HepG2 (cell line): ENCODE results near the gene PHRF1. TPM values are rescaled to one million over a fixed set of nuclear protein-coding genes. Genes with fewer than 3 reads are reported as not detected.

ENCODE experiments used
- ARID5B ChIP-seq: IDR thresholded peaks from 2 replicates; pipeline ENCODE4 v1.4.0; 2020; ENCODE audit warnings: mild to moderate bottlenecking, missing genetic modification reagents
- HBP1 ChIP-seq: IDR thresholded peaks from 2 replicates; pipeline ENCODE4 v1.6.1; 2016; ENCODE audit warnings: low read depth, control low read depth
- HNF4G ChIP-seq, 2 experiments: sonication (generic) in 1 of 2; formaldehyde crosslinking in 1 of 2; IDR thresholded peaks; 2 replicates each; pipeline versions ENCODE4 v1.4.0 to v1.6.1; 2011 to 2020; ENCODE audit warnings: borderline replicate concordance in 2 of 2, low read depth in 2 of 2, mild to moderate bottlenecking in 2 of 2, low read length in 1 of 2, missing genetic modification reagents in 1 of 2, moderate library complexity in 1 of 2
- MEIS1 ChIP-seq: sonication (generic); formaldehyde crosslinking; IDR thresholded peaks from 2 replicates; pipeline ENCODE4 v1.9.0; 2021; ENCODE audit warnings: mild to moderate bottlenecking, missing genetic modification reagents, moderate library complexity, borderline replicate concordance
- NFYB ChIP-seq: sonication (generic); formaldehyde crosslinking; IDR thresholded peaks from 2 replicates; pipeline ENCODE4 v1.4.0; 2020; ENCODE audit warnings: missing genetic modification reagents
- PCBP1 ChIP-seq: fragments of 200-400 bp; formaldehyde crosslinking; IDR thresholded peaks from 2 replicates; pipeline ENCODE4 v1.6.1; 2017; ENCODE audit warnings: mild to moderate bottlenecking, low read depth, low read length, borderline replicate concordance
- RCOR2 ChIP-seq: IDR thresholded peaks from 2 replicates; pipeline ENCODE4 v1.6.1; 2016; ENCODE audit warnings: missing biosample characterization, missing genetic modification reagents
- SIN3A ChIP-seq: IDR thresholded peaks from 2 replicates; pipeline ENCODE4 v1.6.1; 2011; ENCODE audit warnings: low read depth, mild to moderate bottlenecking, control low read depth, low read length, borderline replicate concordance
- SNAPC2 ChIP-seq: sonication (generic); formaldehyde crosslinking; IDR thresholded peaks from 2 replicates; pipeline ENCODE4 v1.8.1; 2022; ENCODE audit warnings: mild to moderate bottlenecking, missing genetic modification reagents
- SP5 ChIP-seq: IDR thresholded peaks from 2 replicates; pipeline ENCODE4 v1.6.1; 2016; ENCODE audit warnings: low read depth, borderline replicate concordance
- STAT6 ChIP-seq: sonication (generic); formaldehyde crosslinking; IDR thresholded peaks from 2 replicates; pipeline ENCODE4 v1.4.0; 2020; ENCODE audit warnings: missing genetic modification reagents, mild to moderate bottlenecking, borderline replicate concordance
- ZBTB4 ChIP-seq: sonication (generic); formaldehyde crosslinking; IDR thresholded peaks from 2 replicates; pipeline ENCODE4 v1.4.0; 2020; ENCODE audit warnings: missing genetic modification reagents, mild to moderate bottlenecking, borderline replicate concordance
- ZNF121 ChIP-seq: sonication (generic); formaldehyde crosslinking; IDR thresholded peaks from 2 replicates; pipeline ENCODE4 v1.5.0; 2020; ENCODE audit warnings: mild to moderate bottlenecking, missing genetic modification reagents
- ZNF460 ChIP-seq: sonication (generic); formaldehyde crosslinking; IDR thresholded peaks from 2 replicates; pipeline ENCODE4 v1.5.1; 2020; ENCODE audit warnings: missing genetic modification reagents, mild to moderate bottlenecking, borderline replicate concordance
- ZNF510 ChIP-seq: sonication (generic); formaldehyde crosslinking; IDR thresholded peaks from 2 replicates; pipeline ENCODE4 v1.4.0; 2020; ENCODE audit warnings: low read depth, mild to moderate bottlenecking, missing genetic modification reagents
- ZNF607 ChIP-seq: sonication (generic); formaldehyde crosslinking; IDR thresholded peaks from 2 replicates; pipeline ENCODE4 v1.5.1; 2020; ENCODE audit warnings: missing genetic modification reagents, mild to moderate bottlenecking, borderline replicate concordance
- polyA plus RNA-seq, 8 experiments: library from polyadenylated mRNA; depleted of rRNA in 3 of 8; stranded (reverse) in 7 of 8; unstranded in 1 of 8; fragments of >200 nt; fragmentation: Illumina TruSeq in 4 of 8; extraction: Trizol in 4 of 8; gene quantifications; 2 replicates each; pipeline versions ENCODE4 v1.2.1 to v1.2.3, GENCODE V29; 2011 to 2016; ENCODE audit warnings: low read depth in 4 of 8, missing spikeins in 1 of 8, mixed read lengths in 1 of 8; ENCODE audit not compliant: insufficient read depth in 1 of 8
- total RNA-seq, 5 experiments: library from RNA; depleted of rRNA; stranded (reverse); fragments of >200 nt; fragmentation: Illumina TruSeq; extraction: Trizol; gene quantifications; 2 replicates each; pipeline ENCODE4 v1.2.3, GENCODE V29; 2016; ENCODE audit warnings: low read depth in 1 of 5

Gene PHRF1
- total and polyA plus RNA-seq, 2 of the 13 experiments (the other 11 are each of a cell fraction or from before 2014, with no cell fraction given), result 8.2 to 16.7 TPM

- TF ChIP-seq ZNF460 (CRISPR knock-in tag), result peak; percentile 30; the same call in 1 of the 2 replicates
- 0 out of 2 replicates have a peak, but pooled peaks have one; percentile 41 for TF ChIP-seq HBP1 (CRISPR knock-in tag)
- peak; percentile 83 for TF ChIP-seq SP5 (CRISPR knock-in tag)
- peak; percentile 100 for TF ChIP-seq ZNF121 (CRISPR knock-in tag)
- peak; percentile 55; the same call in 1 of the 2 replicates for TF ChIP-seq ZBTB4 (CRISPR knock-in tag)
- 0 out of 2 replicates have a peak, but pooled peaks have one; percentile 25 for TF ChIP-seq ZNF510 (CRISPR knock-in tag)
- TF ChIP-seq RCOR2 (CRISPR knock-in tag), result 0 out of 2 replicates have a peak, but pooled peaks have one; percentile 32
- TF ChIP-seq SNAPC2 (CRISPR knock-in tag), result 0 out of 2 replicates have a peak, but pooled peaks have one; percentile 27
- TF ChIP-seq STAT6 (CRISPR knock-in tag), result peak; percentile 62; the same call in 1 of the 2 replicates
- 0 out of 2 replicates have a peak, but pooled peaks have one; percentile 5 for TF ChIP-seq ARID5B (CRISPR knock-in tag)
- no peak for TF ChIP-seq NFYB (CRISPR knock-in tag)
- TF ChIP-seq ZNF607 (CRISPR knock-in tag), result no peak
- TF ChIP-seq PCBP1, result 0 out of 2 replicates have a peak, but pooled peaks have one; percentile 7
- TF ChIP-seq HNF4G (IDR thresholded peaks at IDR 0.05; ENCODE audit: borderline replicate concordance, low read depth, low read length), result no peak
- TF ChIP-seq HNF4G (CRISPR knock-in tag; IDR thresholded peaks at IDR 0.05; ENCODE audit: borderline replicate concordance, low read depth), result 0 out of 2 replicates have a peak, but pooled peaks have one; percentile 16
- TF ChIP-seq MEIS1 (CRISPR knock-in tag), result peak; percentile 30; the same call in 1 of the 2 replicates
- peak; percentile 51; the same call in 1 of the 2 replicates for TF ChIP-seq SIN3A
Observed at GRCh38 chr11:559712-560304, 16.5 kb upstream of the PHRF1 start (continued).
